GM18867 (cell line): Measurements from ENCODE around the gene PPP1R12C.
"Not testable (repeated sequence)": the region's sequence is repeated elsewhere in the genome, so short reads cannot be mapped to it uniquely, and the experiment has no call there.

Experiments used
- ATAC-seq: cut with Tn5 transposase; IDR thresholded peaks from one replicate; pipeline ENCODE4 v1.9.1; 2021; ENCODE audit warnings: mild to moderate bottlenecking, moderate library complexity; ENCODE audit not compliant: unreplicated experiment

PPP1R12C gene

DNA sequence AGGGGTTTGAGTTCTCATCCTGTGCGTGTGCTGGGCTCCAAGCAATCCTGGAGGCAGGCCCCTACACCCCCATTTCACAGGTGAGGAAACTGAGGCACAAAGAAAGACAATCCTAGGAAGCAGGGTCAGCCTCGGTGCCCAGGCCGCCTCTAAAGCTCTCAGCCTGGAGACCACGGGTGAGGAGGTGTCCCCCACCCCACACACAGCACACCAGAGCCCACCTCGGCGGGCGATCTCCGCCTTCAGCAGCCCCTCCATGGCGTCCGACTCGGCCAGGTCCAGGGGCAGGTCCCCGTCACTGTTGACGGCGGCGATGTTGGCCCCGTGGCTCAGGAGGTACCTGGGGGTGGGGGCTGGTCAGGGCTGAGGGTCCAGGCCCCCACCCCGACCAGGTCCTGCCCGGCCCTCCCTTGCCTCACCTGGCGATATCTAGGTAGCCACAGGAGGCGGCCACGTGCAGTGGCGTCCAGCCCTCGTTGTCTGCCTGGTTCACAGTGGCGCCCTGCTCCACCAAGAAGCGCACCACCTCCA is 5.1 kb downstream of the PPP1R12C start:
- no peak for ATAC-seq

GRCh38 chr19:55111238-55111831 is 6.1 kb downstream of the PPP1R12C start:
- no peak for ATAC-seq

DNA sequence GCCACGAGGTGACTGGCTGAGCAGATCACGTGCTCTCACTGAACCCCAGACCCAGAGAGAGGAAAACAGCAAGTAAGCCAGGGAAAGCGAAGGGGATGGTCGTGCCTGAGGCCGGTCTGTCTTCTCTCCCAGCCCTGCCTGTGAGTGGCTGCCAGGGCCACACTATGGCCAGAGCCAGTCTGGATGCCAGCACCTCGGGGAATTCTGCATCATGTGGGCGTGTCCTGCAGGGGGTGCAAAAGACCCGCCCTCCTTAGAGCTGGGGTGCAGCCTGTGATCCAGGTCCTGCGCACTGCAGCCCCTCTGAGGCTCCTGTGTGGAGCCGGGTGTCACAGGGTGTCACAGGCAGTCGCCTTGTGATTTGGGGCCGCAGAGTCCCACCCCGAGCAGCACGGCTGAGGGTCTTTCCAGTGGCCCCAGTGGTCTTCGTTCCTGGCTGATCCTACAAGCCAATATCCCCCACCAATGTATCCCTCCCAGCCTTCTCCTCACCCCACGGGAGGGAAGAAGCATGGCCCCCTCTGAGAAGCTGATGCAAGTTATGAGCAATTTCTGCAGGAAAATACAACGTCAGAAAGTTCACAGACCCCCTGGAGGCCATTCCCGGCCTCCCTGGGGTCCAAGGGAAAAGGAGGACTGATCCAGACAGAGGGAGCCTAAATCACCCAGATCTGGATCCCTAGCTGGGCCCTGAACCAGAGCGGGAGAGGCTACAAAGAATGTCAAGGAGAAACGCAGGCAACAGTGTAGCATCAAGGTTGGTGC is 7.7 kb downstream of the PPP1R12C start:
- ATAC-seq: no peak

- not testable (repeated sequence) for ATAC-seq
Observed at GRCh38 chr19:55107252-55107651, 10.2 kb downstream of the PPP1R12C start.

DNA sequence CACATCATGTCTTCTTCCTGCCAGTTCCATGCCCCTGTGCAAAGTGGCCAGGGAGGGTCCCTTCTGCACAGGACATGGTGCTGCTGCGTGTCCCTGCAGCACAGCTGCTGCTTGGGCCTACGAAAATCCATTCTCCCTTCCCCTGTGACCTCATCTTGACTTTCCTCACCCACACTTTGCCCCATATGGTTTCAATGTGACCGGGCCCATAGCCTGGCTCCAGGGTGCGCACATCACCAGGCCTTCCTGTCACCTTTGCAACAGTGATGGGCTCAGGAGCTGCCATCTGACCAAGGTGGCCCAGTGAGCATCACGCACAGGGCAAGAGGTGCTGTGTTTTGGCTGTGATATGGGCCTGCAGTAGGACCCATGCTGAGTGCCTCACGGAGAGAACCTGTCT is 10.8 kb downstream of the PPP1R12C start:
- ATAC-seq: no peak

- ATAC-seq: no peak
Observed at GRCh38 chr19:55105237-55105636, 12.2 kb downstream of the PPP1R12C start.

DNA sequence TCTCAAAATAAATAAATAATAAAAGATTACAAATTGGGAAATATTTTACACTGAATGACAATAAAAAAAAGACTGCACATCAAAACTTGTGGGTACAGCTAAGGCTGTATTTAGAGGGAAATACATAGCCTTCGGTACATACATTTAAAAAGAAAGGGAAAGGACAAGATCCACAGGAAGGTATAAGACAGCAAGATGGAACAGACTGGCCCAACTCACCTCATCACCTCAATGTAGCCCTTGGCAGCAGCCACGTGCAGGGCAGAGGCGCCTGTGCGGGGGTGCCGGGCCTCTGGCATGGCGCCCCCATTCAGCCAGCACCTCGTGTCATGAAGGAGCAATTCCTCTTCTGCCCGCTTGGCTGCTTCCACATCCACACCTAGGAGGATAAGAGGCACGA is 14.2 kb downstream of the PPP1R12C start:
- no peak for ATAC-seq

DNA sequence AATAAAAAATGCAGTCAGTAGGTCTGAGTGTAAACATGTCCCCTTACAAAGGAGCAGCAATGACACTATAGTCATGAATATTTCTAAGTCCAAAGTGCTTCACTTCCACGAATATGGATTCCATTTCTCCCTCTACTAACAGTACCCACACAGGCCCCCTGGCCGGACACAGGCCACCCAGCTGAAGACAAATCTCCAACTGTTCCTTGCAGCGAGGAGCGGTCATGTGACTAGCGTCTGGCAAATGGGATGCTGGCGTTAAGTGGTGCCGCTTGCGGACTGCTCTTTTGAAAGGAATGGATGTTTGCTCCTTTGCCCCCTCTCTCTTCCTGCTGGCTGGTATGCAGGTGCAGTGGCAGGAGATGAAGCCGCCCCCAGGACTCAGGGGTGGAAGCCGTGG is 16.2 kb downstream of the PPP1R12C start:
- no peak for ATAC-seq

- ATAC-seq: no peak
Observed at GRCh38 chr19:55099557-55100506, 17.6 kb downstream of the PPP1R12C start.

DNA sequence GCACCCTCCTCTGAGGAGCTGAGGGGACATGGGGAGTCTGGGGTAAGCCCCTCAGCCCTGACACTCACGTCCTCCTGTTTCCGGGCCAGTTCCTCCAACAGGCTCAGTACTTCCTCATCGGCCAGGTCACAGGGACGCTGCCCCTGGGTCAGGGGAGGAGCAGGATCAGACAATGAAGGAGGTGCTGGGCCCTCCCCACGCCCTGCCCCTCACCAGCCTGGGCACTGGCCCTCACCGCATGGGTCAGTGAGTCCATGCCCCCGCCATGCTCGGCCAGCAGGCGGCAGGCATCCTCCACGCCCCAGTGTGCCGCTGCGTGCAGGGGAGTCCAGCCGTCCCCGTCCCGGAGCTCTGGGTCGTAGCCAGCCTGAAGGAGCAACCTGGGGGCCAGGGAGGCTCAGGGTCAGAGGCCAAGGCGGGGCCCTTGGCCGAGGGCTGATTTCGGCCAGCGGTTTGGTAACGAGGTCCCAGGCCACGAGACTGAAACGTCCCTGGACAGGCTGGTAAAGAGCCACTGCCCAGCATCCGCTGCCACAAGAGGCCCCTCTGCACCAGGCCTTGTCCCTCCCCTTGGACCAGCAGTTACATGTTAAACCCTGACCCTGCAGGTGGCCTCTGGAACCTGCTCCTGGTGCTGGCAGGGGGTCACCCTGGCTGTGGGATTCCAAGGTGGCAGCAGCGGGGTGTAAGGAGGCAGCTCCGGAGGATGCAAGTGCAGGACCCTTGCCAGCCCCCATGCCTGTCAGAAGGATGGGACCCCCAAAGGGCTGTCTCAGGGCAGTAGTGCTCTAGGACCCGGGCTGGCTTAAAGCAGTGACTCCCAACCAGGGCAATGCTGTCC is 18.5 kb downstream of the PPP1R12C start:
- ATAC-seq: no peak

DNA sequence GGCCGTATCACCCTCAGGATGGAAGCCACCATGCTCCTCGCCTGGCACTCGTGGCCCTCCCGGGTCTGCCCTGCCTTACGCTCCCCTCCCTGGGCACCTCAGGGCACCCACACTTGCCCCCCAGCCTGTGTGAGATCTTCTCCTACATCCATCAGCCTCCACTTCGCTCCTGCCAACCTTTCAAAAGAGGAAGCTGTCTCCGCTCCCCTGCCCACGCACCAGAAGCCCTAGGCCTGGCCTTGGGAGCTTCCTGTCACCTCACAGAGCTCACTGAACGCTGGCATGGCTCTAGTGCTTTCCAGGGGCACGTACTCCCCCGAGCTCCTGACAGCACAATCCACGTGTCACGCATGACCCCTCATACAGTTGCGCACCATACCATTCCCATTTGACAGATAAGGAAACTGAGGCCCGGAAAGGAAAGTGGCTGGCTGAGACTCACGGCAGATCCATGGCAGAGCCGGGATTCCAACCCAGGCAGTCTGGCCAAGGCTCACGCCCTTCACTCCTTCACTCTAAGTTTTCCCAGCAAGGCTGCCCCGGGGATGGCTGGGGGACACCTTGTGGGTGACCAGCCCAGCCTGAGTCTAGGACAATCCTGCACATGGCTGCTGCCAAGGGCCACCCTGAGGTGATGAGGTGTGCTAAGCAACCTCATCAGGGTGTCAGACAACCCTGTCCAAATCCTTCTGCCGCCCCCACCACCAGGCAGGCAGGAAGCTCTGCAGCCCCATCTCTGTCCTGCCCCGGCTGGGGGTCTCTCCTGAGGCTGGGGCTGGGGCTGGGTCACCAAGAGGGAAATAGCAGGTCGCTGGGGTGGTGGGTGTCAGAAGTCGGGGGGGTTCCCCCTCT is 19.3 kb downstream of the PPP1R12C start:
- no peak for ATAC-seq

GRCh38 chr19:55096061-55096701 is 21.3 kb downstream of the PPP1R12C start:
- ATAC-seq: no peak

- no peak for ATAC-seq
Observed at GRCh38 chr19:55095260-55096060, 22.0 kb downstream of the PPP1R12C start.

DNA sequence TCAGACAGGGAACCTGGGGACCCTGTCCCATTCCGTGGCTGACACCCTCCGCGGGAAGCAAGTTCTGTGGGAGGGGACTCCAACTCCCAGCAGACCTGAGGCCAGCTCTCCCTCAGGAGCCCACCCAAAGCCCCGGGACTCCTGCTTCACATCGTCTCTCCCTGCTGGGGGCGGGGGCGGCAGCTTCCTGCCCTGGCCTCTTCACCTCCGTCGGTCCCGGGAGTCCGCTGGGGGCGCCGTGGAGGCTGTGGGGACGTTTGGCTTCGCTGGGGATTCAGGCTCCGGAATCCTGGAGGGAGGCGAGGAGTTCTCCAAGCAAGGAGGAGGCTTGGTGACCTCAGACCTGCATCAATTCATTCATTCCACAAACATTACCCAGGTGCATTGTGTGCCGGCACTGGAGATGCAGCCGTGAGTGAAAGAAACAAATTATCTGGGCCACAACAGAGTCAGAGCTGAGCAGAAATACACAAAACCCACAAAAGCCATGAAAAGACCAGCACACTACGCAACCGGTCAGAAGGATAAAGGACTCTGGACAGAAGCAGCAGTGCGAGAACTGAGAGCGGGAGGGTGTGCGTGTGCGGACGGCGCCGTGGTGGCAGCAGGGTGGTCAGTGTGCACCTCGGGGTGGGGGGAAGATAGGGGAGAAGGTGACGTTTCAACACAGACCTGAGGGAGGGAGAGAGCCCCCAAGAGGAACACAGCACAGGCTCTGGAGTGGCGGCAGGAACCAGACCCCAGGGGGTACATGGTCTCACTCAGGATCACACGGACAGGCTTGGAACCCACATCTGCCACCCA is 22.8 kb downstream of the PPP1R12C start:
- no peak for ATAC-seq

- no peak for ATAC-seq
Observed at GRCh38 chr19:55092423-55093318, 24.8 kb downstream of the PPP1R12C start.

GRCh38 chr19:55091955-55092354 is 25.5 kb downstream of the PPP1R12C start:
- no peak for ATAC-seq
